Common myeloid progenitor, CD34-positive (primary cell): Measurements from ENCODE around the gene KIAA0513.

Experiments used
- CTCF ChIA-PET: fragments of 350-600 bp; sonication (Branson Sonifier 250); formaldehyde crosslinking; loops from one replicate; lab custom pipeline; 2021; ENCODE audit warnings: antibody characterized with exemption; lab: Charles Lee
- POLR2A ChIA-PET: fragments of 350-600 bp; sonication (Branson Sonifier 250); formaldehyde crosslinking; loops from one replicate; lab custom pipeline; 2021; ENCODE audit warnings: antibody characterized with exemption; lab: Charles Lee
- DNase-seq, 3 donors: peaks; one replicate each; pipeline versions ENCODE4 v3.0.0 to v3.0.0-alpha.2; 2013
- H3K27ac ChIP-seq, 2 experiments: 1 replicate in 1 of 2; 2 replicates in 1 of 2; pipeline ENCODE4 v1.7.0; 2013; ENCODE audit warnings: inconsistent platforms in 2 of 2, low read length in 2 of 2, mild to moderate bottlenecking in 2 of 2, low read depth in 1 of 2, moderate library complexity in 1 of 2; ENCODE audit not compliant: severe bottlenecking in 2 of 2, insufficient read depth in 1 of 2, poor library complexity in 1 of 2
- H3K27me3 ChIP-seq, 5 experiments: replicated peaks in 2 of 5; 1 replicate in 3 of 5; 2 replicates in 2 of 5; pipeline versions ENCODE4 v1.6.1 to v1.7.0; 2013; ENCODE audit warnings: low read length in 4 of 5, mild to moderate bottlenecking in 2 of 5, moderate library complexity in 2 of 5, inconsistent platforms in 1 of 5; ENCODE audit not compliant: insufficient read depth in 5 of 5, control insufficient read depth in 4 of 5
- H3K36me3 ChIP-seq, 4 experiments: 1 replicate in 2 of 4; 2 replicates in 2 of 4; pipeline versions ENCODE4 v1.6.1 to v1.7.0; 2013; ENCODE audit warnings: low read length in 3 of 4, control low read depth in 1 of 4, mild to moderate bottlenecking in 1 of 4; ENCODE audit not compliant: control insufficient read depth in 4 of 4, insufficient read depth in 4 of 4
- H3K4me1 ChIP-seq, 4 experiments: 1 replicate in 3 of 4; 2 replicates in 1 of 4; pipeline versions ENCODE4 v1.6.1 to v1.7.1; 2013; ENCODE audit warnings: low read length in 3 of 4, mild to moderate bottlenecking in 3 of 4, control low read depth in 1 of 4, inconsistent platforms in 1 of 4, moderate library complexity in 1 of 4; ENCODE audit not compliant: control insufficient read depth in 4 of 4, insufficient read depth in 4 of 4; ENCODE audit errors: control extremely low read depth in 1 of 4
- H3K4me3 ChIP-seq, 7 experiments: 1 replicate in 4 of 7; 2 replicates in 3 of 7; pipeline versions ENCODE4 v1.5.1 to v1.7.0; 2013; ENCODE audit warnings: mild to moderate bottlenecking in 7 of 7, low read length in 6 of 7, moderate library complexity in 6 of 7, inconsistent platforms in 2 of 7, low read depth in 2 of 7, control low read depth in 1 of 7; ENCODE audit not compliant: insufficient read depth in 4 of 7, control insufficient read depth in 1 of 7; ENCODE audit errors: extremely low read depth in 1 of 7
- H3K9me3 ChIP-seq, 5 experiments: 1 replicate in 4 of 5; 2 replicates in 1 of 5; pipeline versions ENCODE4 v1.6.1 to v1.7.1; 2013; ENCODE audit warnings: low read length in 4 of 5, mild to moderate bottlenecking in 2 of 5, inconsistent platforms in 1 of 5, low read depth in 1 of 5, moderate library complexity in 1 of 5; ENCODE audit not compliant: control insufficient read depth in 4 of 5, insufficient read depth in 2 of 5; ENCODE audit errors: control extremely low read depth in 1 of 5
- WGBS: methylation state at CpG from one replicate; pipeline ENCODE4 v1.1.5; 2013; ENCODE audit not compliant: insufficient coverage; 5-methylcytosine and 5-hydroxymethylcytosine counted together

The KIAA0513 gene

GRCh38 chr16:85047867-85048455 lies 20.4 kb downstream of the KIAA0513 start:
- Histone ChIP-seq H3K36me3 (no peaks in the 10 kb centered on the region), H3K4me1 (peaks cover 5 to 51% (median 43%) of the 10 kb centered on the region in 4 experiments), H3K4me3 (peak overlapping the region in 2 of 7 experiments; percentile 23 to 47), H3K27ac (peak overlapping the region in 1 of 2 experiments; percentile 87), H3K9me3 (no peaks in the 10 kb centered on the region), H3K27me3 (no peaks in the 10 kb centered on the region)
- POLR2A ChIA-PET, result no interaction called here
- DNase-seq, result peak in 2 of 3 donors; percentile 60 to 70
- CTCF ChIA-PET, result interaction anchor here (1.0 to 1.6 kb wide), 5 partner anchors 12 to 65 kb away, joined by 3 to 8 read pairs (median 5); no protein-coding TSS in a partner anchor
- WGBS, result 0% methylated on average over 2 of the region's 11 CpGs

GRCh38 chr16:85048921-85049562 lies 21.4 kb downstream of the KIAA0513 start:
- no peaks in the 10 kb centered on the region for H3K9me3 ChIP-seq
- H3K27ac ChIP-seq, result no peak overlapping the region
- no peak for DNase-seq
- ChIA-PET CTCF (interaction anchor here (1.0 to 1.5 kb wide), 3 partner anchors 13 to 66 kb away, joined by 3 to 5 read pairs (median 3); no protein-coding TSS in a partner anchor), POLR2A (no interaction called here)
- H3K4me3 ChIP-seq, result no peak overlapping the region
- 89% methylated on average over 14 of the region's 17 CpGs for WGBS
- H3K27me3 ChIP-seq, result no peaks in the 10 kb centered on the region
- H3K4me1 ChIP-seq, result peaks cover 5 to 51% (median 43%) of the 10 kb centered on the region in 4 experiments
- no peaks in the 10 kb centered on the region for H3K36me3 ChIP-seq

GRCh38 chr16:85049706-85050305 lies 22.2 kb downstream of the KIAA0513 start:
- ChIA-PET CTCF (interaction anchor here (0.9 to 1.5 kb wide), 3 partner anchors 10 to 67 kb away, joined by 3 to 5 read pairs (median 5); no protein-coding TSS in a partner anchor), POLR2A (interaction anchor here (0.5 kb wide), 1 partner anchor 439 kb away, joined by 3 read pairs; no protein-coding TSS in a partner anchor)
- H3K36me3 ChIP-seq, result no peaks in the 10 kb centered on the region
- no peak for DNase-seq
- 94% methylated on average over 14 of the region's 15 CpGs for WGBS
- H3K9me3 ChIP-seq, result no peaks in the 10 kb centered on the region
- H3K4me3 ChIP-seq, result no peak overlapping the region
- peak overlapping the region in 1 of 2 experiments; percentile 81 for H3K27ac ChIP-seq
- peaks cover 7 to 56% (median 47%) of the 10 kb centered on the region in 4 experiments for H3K4me1 ChIP-seq
- no peaks in the 10 kb centered on the region for H3K27me3 ChIP-seq

- WGBS, result 75% methylated on average over 7 of the region's 8 CpGs
- Histone ChIP-seq H3K4me1 (peaks cover 13 to 64% (median 55%) of the 10 kb centered on the region in 4 experiments), H3K27ac (peak overlapping the region in 1 of 2 experiments; percentile 81), H3K36me3 (no peaks in the 10 kb centered on the region), H3K4me3 (no peak overlapping the region), H3K9me3 (no peaks in the 10 kb centered on the region), H3K27me3 (no peaks in the 10 kb centered on the region)
- CTCF ChIA-PET, result interaction anchor here (0.6 to 1.4 kb wide), 3 partner anchors 15 to 119 kb away, joined by 3 to 5 read pairs (median 3); partner anchors contain the start of gene KIAA0513
- DNase-seq, result no peak
- POLR2A ChIA-PET, result no interaction called here
Observed at GRCh38 chr16:85051067-85051581, 23.5 kb downstream of the KIAA0513 start.

- CTCF ChIA-PET, result interaction anchor here (0.6 to 1.0 kb wide), 4 partner anchors 24 to 120 kb away, joined by 3 to 4 read pairs (median 4); partner anchors contain the start of gene KIAA0513
- Histone ChIP-seq H3K27me3 (no peaks in the 10 kb centered on the region), H3K4me3 (no peak overlapping the region), H3K36me3 (no peaks in the 10 kb centered on the region), H3K4me1 (peaks cover 13 to 64% (median 57%) of the 10 kb centered on the region in 4 experiments), H3K9me3 (no peaks in the 10 kb centered on the region), H3K27ac (peak overlapping the region in 1 of 2 experiments; percentile 81)
- 95% methylated on average over 8 of the region's 8 CpGs for WGBS
- DNase-seq, result no peak
- POLR2A ChIA-PET, result no interaction called here
Observed at GRCh38 chr16:85051683-85052082, 24.1 kb downstream of the KIAA0513 start.

GRCh38 chr16:85052536-85052935 lies 24.9 kb downstream of the KIAA0513 start:
- over 99% methylated on average over 7 of the region's 10 CpGs for WGBS
- no peaks in the 10 kb centered on the region for H3K9me3 ChIP-seq
- ChIA-PET CTCF (interaction anchor here (0.9 to 1.0 kb wide), 2 partner anchors 25 to 42 kb away, joined by 4 read pairs; partner anchors contain the start of gene KIAA0513), POLR2A (no interaction called here)
- DNase-seq, result no peak
- no peaks in the 10 kb centered on the region for H3K27me3 ChIP-seq
- H3K36me3 ChIP-seq, result no peaks in the 10 kb centered on the region
- no peak overlapping the region for H3K27ac ChIP-seq
- peaks cover 15 to 64% (median 57%) of the 10 kb centered on the region in 4 experiments for H3K4me1 ChIP-seq
- H3K4me3 ChIP-seq, result no peak overlapping the region
